ENCODE results near the gene EIF2B1. TPM values are rescaled to one million over a fixed set of nuclear protein-coding genes. Genes with fewer than 3 reads are reported as not detected.
A peak's percentile ranks its signal among the peaks of the same experiment; 100 is the strongest.
"Not testable (repeated sequence)": the region's sequence is repeated elsewhere in the genome, so short reads cannot be mapped to it uniquely, and the experiment has no call there.

EIF2B1 gene
- total RNA-seq, 1 donor from 2014 or later, result 135 TPM

DNA sequence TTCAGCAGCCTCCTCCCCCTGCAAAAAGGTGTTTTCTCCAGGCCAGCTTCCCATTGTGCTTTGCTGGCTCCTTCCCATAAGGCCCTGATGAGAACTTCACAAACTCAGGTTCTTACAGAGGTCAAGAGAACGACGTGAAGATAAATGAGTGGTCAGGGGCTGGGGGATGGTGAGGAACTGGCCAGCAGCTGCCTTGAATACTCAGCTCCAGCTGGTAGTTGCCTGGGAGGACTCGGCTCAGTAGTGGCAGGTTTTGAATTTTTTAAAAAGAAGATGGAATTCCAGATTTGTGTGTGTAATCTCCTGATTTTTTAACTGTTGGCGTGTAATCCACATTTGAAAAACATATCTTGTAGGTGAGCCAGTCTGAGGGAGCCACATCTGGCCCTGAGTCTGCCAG is 25.7 kb downstream of the EIF2B1 start:
- TF ChIP-seq, protein P1, sequence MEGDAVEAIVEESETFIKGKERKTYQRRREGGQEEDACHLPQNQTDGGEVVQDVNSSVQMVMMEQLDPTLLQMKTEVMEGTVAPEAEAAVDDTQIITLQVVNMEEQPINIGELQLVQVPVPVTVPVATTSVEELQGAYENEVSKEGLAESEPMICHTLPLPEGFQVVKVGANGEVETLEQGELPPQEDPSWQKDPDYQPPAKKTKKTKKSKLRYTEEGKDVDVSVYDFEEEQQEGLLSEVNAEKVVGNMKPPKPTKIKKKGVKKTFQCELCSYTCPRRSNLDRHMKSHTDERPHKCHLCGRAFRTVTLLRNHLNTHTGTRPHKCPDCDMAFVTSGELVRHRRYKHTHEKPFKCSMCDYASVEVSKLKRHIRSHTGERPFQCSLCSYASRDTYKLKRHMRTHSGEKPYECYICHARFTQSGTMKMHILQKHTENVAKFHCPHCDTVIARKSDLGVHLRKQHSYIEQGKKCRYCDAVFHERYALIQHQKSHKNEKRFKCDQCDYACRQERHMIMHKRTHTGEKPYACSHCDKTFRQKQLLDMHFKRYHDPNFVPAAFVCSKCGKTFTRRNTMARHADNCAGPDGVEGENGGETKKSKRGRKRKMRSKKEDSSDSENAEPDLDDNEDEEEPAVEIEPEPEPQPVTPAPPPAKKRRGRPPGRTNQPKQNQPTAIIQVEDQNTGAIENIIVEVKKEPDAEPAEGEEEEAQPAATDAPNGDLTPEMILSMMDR (conservative IDR thresholded peaks at IDR 0.05; ENCODE audit: low read depth, low read length), result no peak
- H3K4me3 ChIP-seq (ENCODE audit: low read depth, low read length), result no peak overlapping the region
- no peak for DNase-seq (ENCODE audit: low read depth)

DNA sequence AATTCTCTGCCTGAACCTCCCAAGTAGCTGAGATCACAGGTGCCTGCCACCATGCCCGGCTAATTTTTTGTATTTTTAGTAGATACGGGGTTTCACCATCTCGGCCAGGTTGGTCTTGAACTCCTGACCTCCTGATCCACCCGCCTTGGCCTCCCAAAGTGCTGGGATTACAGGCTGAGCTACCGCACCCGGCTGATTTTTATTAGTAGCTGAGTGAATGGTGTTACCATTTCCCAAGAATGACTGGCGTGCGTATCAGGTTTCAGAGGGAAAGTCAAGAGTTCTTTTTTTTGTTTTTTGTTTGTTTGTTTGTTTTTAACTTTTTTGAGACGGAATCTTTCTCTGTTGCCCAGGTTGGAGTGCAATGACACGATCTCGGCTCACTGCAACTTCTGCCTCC is 30.0 kb downstream of the EIF2B1 start:
- not testable (repeated sequence) for H3K4me3 ChIP-seq (ENCODE audit: low read depth, low read length); DNase-seq (ENCODE audit: low read depth)

DNA sequence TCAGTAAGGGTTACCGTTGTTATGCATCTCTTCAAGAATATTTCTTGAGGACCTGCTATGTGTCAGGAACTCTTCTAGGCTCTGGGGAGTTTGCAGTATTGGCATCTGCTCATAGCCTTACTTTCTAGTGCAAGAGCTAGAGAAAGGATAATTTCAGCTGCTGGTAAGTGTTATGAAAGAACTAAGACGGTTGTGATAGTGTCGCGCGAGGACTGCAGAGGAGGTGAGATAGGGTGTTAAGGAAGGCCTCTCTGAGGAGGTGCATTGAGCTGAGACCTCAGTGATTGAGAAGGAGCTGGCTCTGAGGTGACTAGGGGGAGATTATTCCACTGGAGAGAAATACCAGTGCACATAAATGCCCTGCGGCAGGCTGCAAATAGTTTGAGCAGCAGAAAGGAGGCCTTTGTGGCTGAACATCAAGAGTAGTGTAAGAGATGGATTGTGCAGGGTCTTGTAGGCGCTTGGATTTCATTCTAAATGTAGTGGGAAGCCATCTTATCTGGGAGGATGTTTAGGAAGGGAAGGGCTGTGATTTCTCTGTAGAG is 30.8 kb downstream of the EIF2B1 start:
- H3K4me3 ChIP-seq (ENCODE audit: low read depth, low read length), result peak overlapping the region; percentile 91
- TF ChIP-seq, protein P1 (conservative IDR thresholded peaks at IDR 0.05; ENCODE audit: low read depth, low read length), result no peak
- no peak for DNase-seq (ENCODE audit: low read depth)

DNA sequence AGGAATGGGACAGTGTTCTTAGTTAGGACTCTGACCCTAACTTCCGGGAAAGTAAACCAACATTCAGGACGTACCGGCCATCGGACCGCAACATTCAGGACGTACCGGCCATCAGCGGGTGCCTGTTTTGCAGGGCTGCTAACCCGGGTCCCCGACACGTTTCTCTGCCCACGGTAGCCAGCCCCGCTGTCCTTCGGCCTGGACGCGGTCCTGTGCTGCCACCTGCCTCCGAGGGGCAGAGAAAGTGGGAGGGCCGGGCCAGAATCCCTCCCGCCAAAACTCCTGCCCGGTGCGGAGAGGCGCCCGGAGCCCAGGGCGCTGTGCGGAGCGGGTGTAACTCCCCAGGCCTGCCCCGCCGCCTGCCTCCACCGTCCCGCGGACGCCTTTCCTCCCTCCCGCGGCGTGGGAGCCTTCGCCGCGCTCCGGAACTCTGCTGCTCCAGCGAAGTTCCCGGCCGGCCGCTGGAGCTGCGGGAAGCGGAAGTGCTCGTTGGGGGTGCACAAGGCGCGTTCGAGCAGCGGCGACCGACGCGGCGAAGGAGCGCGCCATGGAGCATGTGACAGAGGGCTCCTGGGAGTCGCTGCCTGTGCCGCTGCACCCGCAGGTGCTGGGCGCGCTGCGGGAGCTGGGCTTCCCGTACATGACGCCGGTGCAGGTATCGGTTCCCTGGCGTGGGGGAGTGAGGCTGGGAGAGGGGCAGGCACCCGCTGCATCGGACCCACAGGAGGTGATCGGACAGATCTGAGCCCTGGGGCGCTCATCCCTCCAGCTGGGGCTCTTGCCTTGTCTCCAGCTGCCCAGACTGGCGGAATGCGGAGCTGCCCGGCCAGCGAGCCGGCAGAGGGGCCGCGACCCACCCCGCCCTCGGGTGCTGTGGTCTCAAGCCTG is 31.6 kb downstream of the EIF2B1 start, which contains the start of gene DDX55:
Gene DDX55, plus strand, starts transcription at position 498 of the 888 bp plus-strand sequence. Its CDS starts 50 bp downstream, at position 548.
- no peak for DNase-seq (ENCODE audit: low read depth)
- TF ChIP-seq, protein P1 (conservative IDR thresholded peaks at IDR 0.05; ENCODE audit: low read depth, low read length), result peak; percentile 43
- H3K4me3 ChIP-seq (ENCODE audit: low read depth, low read length), result peak within 1 kb of the TSS; percentile 91

DNA sequence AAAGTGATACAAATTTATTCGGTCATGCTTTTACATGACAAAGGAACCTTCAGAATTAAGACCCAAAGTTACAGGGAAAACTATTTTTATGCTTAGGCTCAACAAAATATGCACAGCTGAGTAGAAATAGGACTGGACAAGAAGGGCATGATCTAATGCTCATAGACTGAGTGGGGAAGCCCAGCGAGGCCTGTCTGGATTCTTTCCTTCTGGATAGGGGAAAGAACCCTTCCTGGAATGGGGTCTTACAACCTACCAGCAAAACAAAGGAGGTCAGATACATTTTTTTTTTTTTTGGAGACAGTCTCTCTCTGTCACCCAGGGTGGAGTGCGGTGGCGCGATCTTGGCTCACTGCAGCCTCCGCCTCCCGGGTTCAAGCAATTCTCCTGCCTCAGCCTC is 33.8 kb downstream of the EIF2B1 start:
- TF ChIP-seq, protein P1 (conservative IDR thresholded peaks at IDR 0.05; ENCODE audit: low read depth, low read length), result no peak
- DNase-seq (ENCODE audit: low read depth), result no peak
- H3K4me3 ChIP-seq (ENCODE audit: low read depth, low read length), result no peak overlapping the region

DNA sequence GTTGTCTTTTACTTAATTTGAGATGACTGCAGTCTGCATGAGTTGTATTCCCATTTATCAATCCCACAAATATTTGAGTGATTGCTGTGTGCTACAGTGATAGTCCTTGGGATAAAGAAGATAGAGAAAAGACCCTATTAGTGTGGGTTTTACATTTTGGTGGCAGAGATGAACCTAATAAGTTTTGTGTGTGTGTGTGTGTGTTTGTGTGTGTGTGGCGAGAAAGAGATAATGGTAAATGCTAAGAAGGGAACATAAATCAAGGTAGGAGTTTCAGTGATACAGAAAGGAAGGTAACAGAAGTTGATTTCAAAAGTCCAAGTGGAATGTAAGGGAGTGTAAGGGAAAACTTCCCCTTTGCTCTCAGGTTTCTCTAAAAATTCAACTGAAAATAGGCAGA is 34.2 kb downstream of the EIF2B1 start:
- TF ChIP-seq, protein P1 (conservative IDR thresholded peaks at IDR 0.05; ENCODE audit: low read depth, low read length), result no peak
- H3K4me3 ChIP-seq (ENCODE audit: low read depth, low read length), result no peak overlapping the region
- no peak for DNase-seq (ENCODE audit: low read depth)

DNA sequence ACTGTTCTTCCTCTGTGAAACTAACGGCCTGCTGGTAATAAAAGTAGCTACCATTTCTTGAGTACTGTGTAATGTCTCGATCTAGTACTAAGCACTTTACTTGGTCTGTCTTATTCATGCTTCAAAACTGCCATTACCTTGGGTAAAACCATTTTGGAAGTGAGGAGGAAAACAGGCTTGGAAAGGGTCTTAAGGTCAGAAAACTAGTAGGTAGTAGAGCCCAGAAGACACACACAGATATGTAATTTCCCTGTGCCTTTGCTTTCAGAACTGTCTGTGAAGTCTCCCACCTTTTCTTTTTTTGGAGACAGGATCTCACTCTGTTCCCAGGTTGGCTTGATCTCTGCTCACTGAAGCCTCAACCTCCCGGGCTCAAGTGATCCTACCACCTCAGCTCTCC is 35.0 kb downstream of the EIF2B1 start:
- TF ChIP-seq, protein P1 (conservative IDR thresholded peaks at IDR 0.05; ENCODE audit: low read depth, low read length), result no peak
- no peak overlapping the region for H3K4me3 ChIP-seq (ENCODE audit: low read depth, low read length)
- no peak for DNase-seq (ENCODE audit: low read depth)

All from epithelial cell of proximal tubule (primary cell).